Breast epithelium (tissue), 4 donors: ENCODE measurements around the gene SWAP70. TPM values are rescaled to one million over a fixed set of nuclear protein-coding genes. Genes with fewer than 3 reads are reported as not detected.

Source experiments
- DNase-seq, 2 donors: peaks; one replicate each; pipeline ENCODE4 v3.0.0-alpha.2; 2019; ENCODE audit warnings: low spot score in 2 of 2
- H3K27ac ChIP-seq, 2 donors: fragments of 200-600 bp; sonication (generic) in 1 of 2; one replicate each; pipeline ENCODE4 v1.5.1; 2016 to 2019; ENCODE audit warnings: mild to moderate bottlenecking in 1 of 2
- H3K27me3 ChIP-seq, 2 donors: fragments of 200-600 bp; sonication (generic) in 1 of 2; one replicate each; pipeline versions ENCODE4 v1.5.1 to v1.6.0; 2017 to 2019; ENCODE audit warnings: control low read depth in 1 of 2, mild to moderate bottlenecking in 1 of 2
- H3K36me3 ChIP-seq: fragments of 200-600 bp; one replicate; pipeline ENCODE4 v1.5.1; 2019
- H3K4me1 ChIP-seq, 2 donors: fragments of 200-600 bp; sonication (generic); one replicate each; pipeline ENCODE4 v1.5.1; 2016 to 2019; ENCODE audit warnings: control low read depth in 1 of 2
- H3K4me3 ChIP-seq, 3 donors: fragments of 200-600 bp; sonication (generic); 1 replicate in 2 of 3; 2 replicates in 1 of 3; pipeline ENCODE4 v1.5.1; 2016 to 2019; ENCODE audit warnings: mild to moderate bottlenecking in 3 of 3, moderate library complexity in 2 of 3
- H3K9me3 ChIP-seq, 2 donors: fragments of 200-600 bp; sonication (generic) in 1 of 2; one replicate each; pipeline ENCODE4 v1.5.1; 2016 to 2019; ENCODE audit warnings: control low read depth in 1 of 2
- POLR2A ChIP-seq: fragments of 450-650 bp; IDR thresholded peaks from one replicate; pipeline ENCODE4 v1.6.1; 2016; ENCODE audit warnings: antibody characterized with exemption, mild to moderate bottlenecking, moderate library complexity
- POLR2AphosphoS5 ChIP-seq, 3 donors: sonication (generic); formaldehyde crosslinking; IDR thresholded peaks; one replicate each; pipeline ENCODE4 v1.6.1; 2017; ENCODE audit warnings: antibody characterized with exemption in 3 of 3
- intact Hi-C: fragments of 100-400 bp; cut with DNase I; formaldehyde crosslinking; loops from one replicate; pipeline ENCODE4 v1.15.1; 2023; ENCODE audit warnings: low total_unique reads
- total RNA-seq, 3 donors: library from RNA; depleted of rRNA; stranded (reverse); fragments of >200 nt; gene quantifications; one replicate each; pipeline ENCODE4 v1.1.0, GENCODE V29; 2016
- TF ChIP-seq, protein P1 (sequence below), 3 donors: fragments of 450-650 bp; IDR thresholded peaks; one replicate each; pipeline ENCODE4 v1.5.1; 2016 to 2017; ENCODE audit warnings: antibody characterized with exemption in 3 of 3, mild to moderate bottlenecking in 3 of 3, moderate library complexity in 3 of 3

SWAP70 gene
- total RNA-seq, 3 donors from 2014 or later, result 36.8 to 64.5 (median 60.6) TPM

- Histone ChIP-seq H3K4me1 (no peaks in the 10 kb centered on the region), H3K4me3 (no peak overlapping the region), H3K27ac (peak overlapping the region in 1 of 2 donors; percentile 33), H3K36me3 (no peaks in the 10 kb centered on the region), H3K27me3 (no peaks in the 10 kb centered on the region), H3K9me3 (no peaks in the 10 kb centered on the region)
- TF ChIP-seq, protein P1, sequence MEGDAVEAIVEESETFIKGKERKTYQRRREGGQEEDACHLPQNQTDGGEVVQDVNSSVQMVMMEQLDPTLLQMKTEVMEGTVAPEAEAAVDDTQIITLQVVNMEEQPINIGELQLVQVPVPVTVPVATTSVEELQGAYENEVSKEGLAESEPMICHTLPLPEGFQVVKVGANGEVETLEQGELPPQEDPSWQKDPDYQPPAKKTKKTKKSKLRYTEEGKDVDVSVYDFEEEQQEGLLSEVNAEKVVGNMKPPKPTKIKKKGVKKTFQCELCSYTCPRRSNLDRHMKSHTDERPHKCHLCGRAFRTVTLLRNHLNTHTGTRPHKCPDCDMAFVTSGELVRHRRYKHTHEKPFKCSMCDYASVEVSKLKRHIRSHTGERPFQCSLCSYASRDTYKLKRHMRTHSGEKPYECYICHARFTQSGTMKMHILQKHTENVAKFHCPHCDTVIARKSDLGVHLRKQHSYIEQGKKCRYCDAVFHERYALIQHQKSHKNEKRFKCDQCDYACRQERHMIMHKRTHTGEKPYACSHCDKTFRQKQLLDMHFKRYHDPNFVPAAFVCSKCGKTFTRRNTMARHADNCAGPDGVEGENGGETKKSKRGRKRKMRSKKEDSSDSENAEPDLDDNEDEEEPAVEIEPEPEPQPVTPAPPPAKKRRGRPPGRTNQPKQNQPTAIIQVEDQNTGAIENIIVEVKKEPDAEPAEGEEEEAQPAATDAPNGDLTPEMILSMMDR (IDR thresholded peaks at IDR 0.05), result no peak
- TF ChIP-seq POLR2A (no peak), POLR2AphosphoS5 (IDR thresholded peaks at IDR 0.05) (peak in 1 of 3 donors; percentile 16)
- no peak for DNase-seq
- intact Hi-C loops, result no loop called here
Measured at GRCh38 chr11:9639099-9639498, 24.8 kb upstream of the SWAP70 start.

DNA sequence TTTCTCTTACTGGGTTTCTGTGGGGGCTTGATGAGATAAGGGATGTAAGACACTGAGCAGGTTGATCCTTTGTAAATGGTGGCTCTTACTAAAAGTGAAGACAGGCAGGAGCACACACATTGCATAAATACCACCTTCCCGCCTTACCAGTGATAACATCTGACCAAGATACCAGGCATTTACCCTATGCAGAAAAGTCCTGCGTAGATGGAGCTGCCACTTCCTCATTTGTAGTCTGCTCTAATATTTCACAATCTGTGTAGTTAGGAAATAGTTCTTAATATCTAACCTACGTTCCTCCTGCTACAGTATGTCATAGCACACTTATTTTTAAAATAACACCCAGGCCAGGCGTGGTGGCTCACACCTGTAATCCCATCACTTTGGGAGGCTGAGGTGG, 23.9 kb upstream of the SWAP70 start:
- peak overlapping the region in 1 of 2 donors; percentile 33 for H3K27ac ChIP-seq
- no peaks in the 10 kb centered on the region for H3K27me3 ChIP-seq
- TF ChIP-seq, protein P1 (IDR thresholded peaks at IDR 0.05), result no peak
- TF ChIP-seq POLR2A (no peak), POLR2AphosphoS5 (IDR thresholded peaks at IDR 0.05) (no peak)
- H3K4me1 ChIP-seq, result no peaks in the 10 kb centered on the region
- H3K36me3 ChIP-seq, result no peaks in the 10 kb centered on the region
- intact Hi-C loops, result no loop called here
- H3K9me3 ChIP-seq, result no peaks in the 10 kb centered on the region
- DNase-seq, result no peak
- no peak overlapping the region for H3K4me3 ChIP-seq

GRCh38 chr11:9642894-9643293, 21.0 kb upstream of the SWAP70 start:
- H3K27me3 ChIP-seq, result no peaks in the 10 kb centered on the region
- TF ChIP-seq POLR2A, result no peak
- no peak overlapping the region for H3K4me3 ChIP-seq
- H3K4me1 ChIP-seq, result no peaks in the 10 kb centered on the region
- intact Hi-C loops, result no loop called here
- no peak for DNase-seq
- no peaks in the 10 kb centered on the region for H3K36me3 ChIP-seq
- H3K27ac ChIP-seq, result no peak overlapping the region
- no peaks in the 10 kb centered on the region for H3K9me3 ChIP-seq

DNA sequence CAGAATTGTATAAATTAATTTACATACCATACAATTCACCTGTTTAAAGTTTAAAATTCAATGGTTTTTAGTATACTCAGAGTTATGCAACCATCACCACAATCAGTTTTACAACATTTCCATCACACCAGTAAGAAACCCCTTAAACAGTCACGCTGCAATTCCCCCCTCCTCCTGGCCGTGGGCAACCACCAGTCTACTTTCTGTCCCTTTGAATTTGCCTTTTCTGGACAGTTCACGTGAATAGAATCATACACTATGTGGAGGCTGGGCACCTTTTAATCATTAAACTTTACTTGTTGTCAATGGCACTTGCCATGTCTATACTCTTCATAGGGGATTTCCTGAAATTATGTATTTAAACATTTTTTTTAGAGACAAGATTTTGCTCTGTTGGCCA, 20.1 kb upstream of the SWAP70 start:
- TF ChIP-seq POLR2A (no peak), POLR2AphosphoS5 (IDR thresholded peaks at IDR 0.05) (no peak)
- TF ChIP-seq, protein P1 (IDR thresholded peaks at IDR 0.05), result no peak
- intact Hi-C loops, result no loop called here
- Histone ChIP-seq H3K27me3 (no peaks in the 10 kb centered on the region), H3K4me1 (no peaks in the 10 kb centered on the region), H3K27ac (no peak overlapping the region), H3K9me3 (no peaks in the 10 kb centered on the region), H3K4me3 (no peak overlapping the region), H3K36me3 (no peaks in the 10 kb centered on the region)
- no peak for DNase-seq

DNA sequence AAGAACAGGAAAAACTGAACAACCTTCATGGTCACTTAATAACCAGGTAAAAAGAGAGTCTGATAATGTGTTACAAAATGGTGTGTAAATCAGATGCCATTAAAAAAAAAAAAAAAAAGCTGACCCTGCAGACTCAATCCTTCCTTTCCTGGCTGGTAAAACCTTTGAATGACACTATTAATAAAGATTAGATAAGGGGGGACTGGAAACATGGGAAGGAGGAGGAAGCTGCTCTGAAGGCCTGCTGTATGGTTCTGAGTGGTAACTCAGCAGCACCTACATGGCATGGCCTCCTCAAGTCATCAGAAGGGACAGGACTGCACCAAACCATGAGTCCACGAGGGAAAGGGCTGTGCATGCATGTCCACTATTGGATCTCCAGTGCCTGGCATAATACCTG, 18.0 kb upstream of the SWAP70 start:
- Histone ChIP-seq H3K4me3 (no peak overlapping the region), H3K9me3 (no peaks in the 10 kb centered on the region), H3K36me3 (no peaks in the 10 kb centered on the region), H3K27me3 (no peaks in the 10 kb centered on the region), H3K27ac (no peak overlapping the region), H3K4me1 (no peaks in the 10 kb centered on the region)
- no peak for DNase-seq
- intact Hi-C loops, result no loop called here
- no peak for TF ChIP-seq POLR2A
- TF ChIP-seq POLR2AphosphoS5 (IDR thresholded peaks at IDR 0.05), result no peak
- TF ChIP-seq, protein P1 (IDR thresholded peaks at IDR 0.05), result no peak

DNA sequence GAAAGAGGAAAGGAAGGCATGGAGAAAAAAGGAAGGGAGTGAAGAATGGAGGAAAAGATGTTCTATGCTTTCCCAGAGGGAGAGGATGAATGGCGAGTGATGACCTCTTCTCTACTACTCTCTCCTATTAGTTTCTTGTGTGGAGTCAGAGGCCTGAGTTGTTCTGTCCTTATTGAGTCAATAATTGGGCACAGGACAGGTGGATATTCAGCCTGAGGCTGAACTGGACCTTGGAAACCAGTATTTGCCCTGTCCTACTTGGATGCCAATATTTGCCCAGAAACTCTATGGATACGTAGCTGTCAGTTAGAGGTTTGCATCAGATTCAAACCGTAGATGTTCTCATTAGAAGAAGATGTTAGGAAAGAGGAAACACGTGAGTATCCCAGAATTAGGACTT, 17.6 kb upstream of the SWAP70 start:
- peak overlapping the region in 1 of 2 donors; percentile 38 for H3K27ac ChIP-seq
- TF ChIP-seq POLR2AphosphoS5 (IDR thresholded peaks at IDR 0.05) (no peak), POLR2A (no peak)
- TF ChIP-seq, protein P1 (IDR thresholded peaks at IDR 0.05), result no peak

More for the DNA sequence above, 17.6 kb upstream of the SWAP70 start:
- H3K27me3 ChIP-seq, result no peaks in the 10 kb centered on the region
- no peak for DNase-seq
- no peaks in the 10 kb centered on the region for H3K9me3 ChIP-seq
- H3K4me1 ChIP-seq, result no peaks in the 10 kb centered on the region
- H3K36me3 ChIP-seq, result no peaks in the 10 kb centered on the region
- intact Hi-C loops, result no loop called here
- no peak overlapping the region for H3K4me3 ChIP-seq
